DND-41 (cell line): Measurements from ENCODE around the gene KLHL17.

Experiments used
- EZH2 ChIP-seq: IDR thresholded peaks from 3 replicates; pipeline ENCODE4 v1.6.1; 2012; ENCODE audit warnings: borderline replicate concordance, low read depth, mild to moderate bottlenecking, moderate library complexity, low read length, inconsistent platforms; ENCODE audit not compliant: severe bottlenecking
- TF ChIP-seq, protein P1 (sequence below): IDR thresholded peaks from 2 replicates; pipeline ENCODE4 v1.5.1; 2012; ENCODE audit warnings: borderline replicate concordance, low read length, moderate library complexity, mild to moderate bottlenecking; ENCODE audit not compliant: poor library complexity, severe bottlenecking; ENCODE audit errors: extremely low read depth

- TF ChIP-seq, protein P1, sequence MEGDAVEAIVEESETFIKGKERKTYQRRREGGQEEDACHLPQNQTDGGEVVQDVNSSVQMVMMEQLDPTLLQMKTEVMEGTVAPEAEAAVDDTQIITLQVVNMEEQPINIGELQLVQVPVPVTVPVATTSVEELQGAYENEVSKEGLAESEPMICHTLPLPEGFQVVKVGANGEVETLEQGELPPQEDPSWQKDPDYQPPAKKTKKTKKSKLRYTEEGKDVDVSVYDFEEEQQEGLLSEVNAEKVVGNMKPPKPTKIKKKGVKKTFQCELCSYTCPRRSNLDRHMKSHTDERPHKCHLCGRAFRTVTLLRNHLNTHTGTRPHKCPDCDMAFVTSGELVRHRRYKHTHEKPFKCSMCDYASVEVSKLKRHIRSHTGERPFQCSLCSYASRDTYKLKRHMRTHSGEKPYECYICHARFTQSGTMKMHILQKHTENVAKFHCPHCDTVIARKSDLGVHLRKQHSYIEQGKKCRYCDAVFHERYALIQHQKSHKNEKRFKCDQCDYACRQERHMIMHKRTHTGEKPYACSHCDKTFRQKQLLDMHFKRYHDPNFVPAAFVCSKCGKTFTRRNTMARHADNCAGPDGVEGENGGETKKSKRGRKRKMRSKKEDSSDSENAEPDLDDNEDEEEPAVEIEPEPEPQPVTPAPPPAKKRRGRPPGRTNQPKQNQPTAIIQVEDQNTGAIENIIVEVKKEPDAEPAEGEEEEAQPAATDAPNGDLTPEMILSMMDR: no peak
- TF ChIP-seq EZH2: no peak
Measured at GRCh38 chr1:972726-973458, 12.5 kb downstream of the KLHL17 start.
